Left lung (tissue), 10 donors: ENCODE measurements around the gene IP6K1. TPM values are rescaled to one million over a fixed set of nuclear protein-coding genes. Genes with fewer than 3 reads are reported as not detected.

Source experiments
- ATAC-seq: fragments of 200-7000 bp; cut with Tn5 transposase; one replicate; pipeline ENCODE4 v1.9.1; 2020; ENCODE audit warnings: moderate library complexity
- DNase-seq, 4 donors: peaks; one replicate each; pipeline ENCODE4 v3.0.0-alpha.2; 2013 to 2020
- H3K27ac ChIP-seq, 2 donors: fragments of 200-600 bp; sonication (generic) in 1 of 2; one replicate each; pipeline versions ENCODE4 v1.5.0 to v1.8.0; 2020 to 2021
- H3K27me3 ChIP-seq, 2 donors: fragments of 200-600 bp; sonication (generic) in 1 of 2; one replicate each; pipeline versions ENCODE4 v1.5.0 to v1.8.0; 2020 to 2021
- H3K36me3 ChIP-seq, 2 donors: fragments of 200-600 bp; sonication (generic) in 1 of 2; one replicate each; pipeline versions ENCODE4 v1.5.0 to v1.8.0; 2020 to 2021
- H3K4me1 ChIP-seq, 2 donors: fragments of 200-600 bp; one replicate each; pipeline ENCODE4 v1.8.0; 2021
- H3K4me3 ChIP-seq, 2 donors: fragments of 200-600 bp; sonication (generic) in 1 of 2; one replicate each; pipeline versions ENCODE4 v1.5.0 to v1.8.0; 2020 to 2021; ENCODE audit warnings: mild to moderate bottlenecking in 1 of 2
- H3K9me3 ChIP-seq, 2 donors: fragments of 200-600 bp; sonication (generic) in 1 of 2; one replicate each; pipeline versions ENCODE4 v1.5.0 to v1.8.0; 2020 to 2021
- intact Hi-C, 2 donors: fragments of 100-400 bp; cut with DNase I; formaldehyde crosslinking; loops; one replicate each; pipeline versions ENCODE4 v1.11.2 to v1.14.2; 2022
- polyA plus RNA-seq, 6 donors: library from polyadenylated mRNA; unstranded; fragments of 120-200 nt; gene quantifications; one replicate each; pipeline ENCODE4 v1.2.1, GENCODE V29; 2013; ENCODE audit not compliant: insufficient read length in 6 of 6
- total RNA-seq, 2 donors: library from RNA; stranded (reverse); fragmentation: NEBNext Ultra II Directional; extraction: Animal tissue kit (Norgen Biotek cat#: 25700); gene quantifications; one replicate each; pipeline ENCODE4 v1.2.1, GENCODE V29; 2021
- TF ChIP-seq, protein P1 (sequence below), 2 donors: fragments of 200-600 bp; sonication (generic) in 1 of 2; IDR thresholded peaks; one replicate each; pipeline versions ENCODE4 v1.5.0 to v1.8.0; 2021; ENCODE audit warnings: antibody characterized with exemption in 2 of 2
- donor health status: DM: no; HTN: yes; CAD: no.
- donor health status: DM: no; HTN: no; CAD: no.

The IP6K1 gene
- total and polyA plus RNA-seq, 8 donors = 31.8 to 51.2 (median 44.7) TPM

DNA sequence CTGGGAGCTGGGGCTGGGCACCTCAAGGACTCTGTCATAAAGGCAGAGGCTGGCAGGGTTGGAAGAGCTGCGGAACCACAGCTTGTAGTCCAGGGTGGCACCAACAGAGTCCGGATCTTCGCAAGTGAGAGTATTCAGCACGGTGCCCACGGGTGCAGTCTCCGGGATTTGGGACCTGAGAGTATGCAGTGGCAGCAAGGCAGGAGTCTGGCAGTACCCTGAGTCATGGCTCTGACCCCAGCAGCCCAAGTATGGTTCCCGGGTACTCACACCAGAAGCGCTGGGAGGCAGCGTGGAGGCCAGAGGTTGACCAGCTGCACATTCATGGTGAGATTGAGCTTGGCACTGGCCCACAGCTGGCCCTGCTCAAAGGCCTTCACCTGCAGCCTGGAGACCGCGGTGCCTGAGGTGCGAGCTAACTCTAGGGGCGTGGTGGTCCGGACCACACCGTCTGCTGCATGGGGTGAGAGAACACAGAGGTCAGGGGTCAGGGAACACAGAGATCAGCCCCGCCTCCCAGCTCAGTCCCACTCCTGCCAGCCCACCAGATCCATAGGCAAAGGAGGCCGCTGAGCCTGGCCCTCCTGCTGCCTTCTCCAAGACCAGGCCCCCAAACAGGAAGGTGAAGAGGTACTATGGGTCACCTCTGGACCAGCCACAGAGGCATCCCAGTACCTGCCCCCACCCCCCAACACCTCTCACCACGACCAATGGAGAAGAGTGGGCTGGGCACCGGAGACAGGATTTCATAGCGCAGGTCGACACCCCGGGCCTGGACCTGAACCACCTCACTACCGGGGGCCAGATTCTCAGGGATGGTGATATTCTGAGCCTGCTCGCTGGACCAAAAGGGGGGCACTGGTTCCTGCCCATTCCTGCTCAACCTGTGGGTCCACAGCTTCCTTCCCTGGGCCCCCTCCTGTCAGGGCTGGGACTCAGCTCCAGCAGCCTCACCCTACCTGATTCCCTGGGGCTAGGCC, 8.9 kb upstream of the IP6K1 start:
- intact Hi-C loops = no loop called here
- Histone ChIP-seq H3K36me3 (no peaks in the 10 kb centered on the region), H3K9me3 (no peaks in the 10 kb centered on the region), H3K4me3 (no peak overlapping the region), H3K27me3 (no peaks in the 10 kb centered on the region), H3K4me1 (no peaks in the 10 kb centered on the region), H3K27ac (no peak overlapping the region)
- DNase-seq (no peak), ATAC-seq (no peak)
- TF ChIP-seq, protein P1, sequence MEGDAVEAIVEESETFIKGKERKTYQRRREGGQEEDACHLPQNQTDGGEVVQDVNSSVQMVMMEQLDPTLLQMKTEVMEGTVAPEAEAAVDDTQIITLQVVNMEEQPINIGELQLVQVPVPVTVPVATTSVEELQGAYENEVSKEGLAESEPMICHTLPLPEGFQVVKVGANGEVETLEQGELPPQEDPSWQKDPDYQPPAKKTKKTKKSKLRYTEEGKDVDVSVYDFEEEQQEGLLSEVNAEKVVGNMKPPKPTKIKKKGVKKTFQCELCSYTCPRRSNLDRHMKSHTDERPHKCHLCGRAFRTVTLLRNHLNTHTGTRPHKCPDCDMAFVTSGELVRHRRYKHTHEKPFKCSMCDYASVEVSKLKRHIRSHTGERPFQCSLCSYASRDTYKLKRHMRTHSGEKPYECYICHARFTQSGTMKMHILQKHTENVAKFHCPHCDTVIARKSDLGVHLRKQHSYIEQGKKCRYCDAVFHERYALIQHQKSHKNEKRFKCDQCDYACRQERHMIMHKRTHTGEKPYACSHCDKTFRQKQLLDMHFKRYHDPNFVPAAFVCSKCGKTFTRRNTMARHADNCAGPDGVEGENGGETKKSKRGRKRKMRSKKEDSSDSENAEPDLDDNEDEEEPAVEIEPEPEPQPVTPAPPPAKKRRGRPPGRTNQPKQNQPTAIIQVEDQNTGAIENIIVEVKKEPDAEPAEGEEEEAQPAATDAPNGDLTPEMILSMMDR (IDR thresholded peaks at IDR 0.05) = no peak

DNA sequence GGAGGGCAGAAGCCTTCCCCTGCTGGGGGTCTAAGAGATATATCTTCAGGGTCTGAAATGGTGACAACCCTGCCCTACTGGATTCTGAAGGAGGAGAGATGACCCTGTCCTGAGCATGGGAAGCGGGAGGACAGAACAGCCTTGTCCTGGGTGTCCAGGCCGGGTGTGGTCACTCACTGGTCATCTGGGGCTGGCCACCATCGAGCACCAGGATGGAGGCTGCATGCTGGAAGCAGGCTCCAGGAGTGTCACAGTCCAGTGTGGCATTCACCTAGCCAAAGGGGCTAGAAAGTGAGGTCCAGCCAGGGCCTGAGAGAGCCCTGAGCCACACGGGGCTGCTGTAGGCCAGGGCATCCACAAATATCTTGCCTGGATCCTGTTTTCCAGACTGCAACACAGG, 8.1 kb upstream of the IP6K1 start:
- intact Hi-C loops = no loop called here
- DNase-seq (no peak), ATAC-seq (no peak)
- Histone ChIP-seq H3K4me1 (no peaks in the 10 kb centered on the region), H3K36me3 (no peaks in the 10 kb centered on the region), H3K27me3 (no peaks in the 10 kb centered on the region), H3K27ac (no peak overlapping the region), H3K4me3 (no peak overlapping the region), H3K9me3 (no peaks in the 10 kb centered on the region)
- TF ChIP-seq, protein P1 (IDR thresholded peaks at IDR 0.05) = no peak

DNA sequence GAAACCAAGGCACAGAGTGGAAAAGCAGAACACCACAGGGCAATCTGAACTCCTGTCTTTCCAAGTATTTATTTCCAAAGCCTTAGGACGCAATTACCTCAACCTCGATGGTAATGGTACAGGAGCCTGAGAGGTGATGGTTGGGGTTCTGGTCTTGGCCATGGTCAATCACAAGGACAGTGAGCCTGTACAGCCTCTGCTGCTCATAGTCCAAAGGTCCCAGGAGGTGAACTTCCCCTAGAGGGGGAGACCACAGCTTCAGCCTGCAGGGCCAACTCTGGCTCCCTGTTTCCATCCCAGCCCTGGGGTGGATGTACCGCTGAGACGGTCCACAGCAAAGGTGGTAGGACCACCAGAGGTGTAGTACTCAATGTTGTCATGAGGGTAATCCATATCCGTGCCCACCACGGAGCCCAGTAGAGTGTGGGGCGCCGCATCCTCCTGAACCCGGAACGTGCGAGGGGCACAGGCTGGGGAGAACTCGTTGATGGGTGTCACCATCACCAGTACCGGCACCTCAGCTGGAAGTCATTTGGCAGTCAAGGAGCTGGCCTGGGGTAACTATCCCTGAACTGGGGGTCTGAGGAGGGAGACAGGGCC, 7.2 kb upstream of the IP6K1 start:
- Histone ChIP-seq H3K27me3 (no peaks in the 10 kb centered on the region), H3K4me3 (no peak overlapping the region), H3K27ac (no peak overlapping the region), H3K36me3 (no peaks in the 10 kb centered on the region), H3K9me3 (no peaks in the 10 kb centered on the region), H3K4me1 (no peaks in the 10 kb centered on the region)
- intact Hi-C loops = no loop called here
- DNase-seq (no peak), ATAC-seq (no peak)
- TF ChIP-seq, protein P1 (IDR thresholded peaks at IDR 0.05) = no peak

DNA sequence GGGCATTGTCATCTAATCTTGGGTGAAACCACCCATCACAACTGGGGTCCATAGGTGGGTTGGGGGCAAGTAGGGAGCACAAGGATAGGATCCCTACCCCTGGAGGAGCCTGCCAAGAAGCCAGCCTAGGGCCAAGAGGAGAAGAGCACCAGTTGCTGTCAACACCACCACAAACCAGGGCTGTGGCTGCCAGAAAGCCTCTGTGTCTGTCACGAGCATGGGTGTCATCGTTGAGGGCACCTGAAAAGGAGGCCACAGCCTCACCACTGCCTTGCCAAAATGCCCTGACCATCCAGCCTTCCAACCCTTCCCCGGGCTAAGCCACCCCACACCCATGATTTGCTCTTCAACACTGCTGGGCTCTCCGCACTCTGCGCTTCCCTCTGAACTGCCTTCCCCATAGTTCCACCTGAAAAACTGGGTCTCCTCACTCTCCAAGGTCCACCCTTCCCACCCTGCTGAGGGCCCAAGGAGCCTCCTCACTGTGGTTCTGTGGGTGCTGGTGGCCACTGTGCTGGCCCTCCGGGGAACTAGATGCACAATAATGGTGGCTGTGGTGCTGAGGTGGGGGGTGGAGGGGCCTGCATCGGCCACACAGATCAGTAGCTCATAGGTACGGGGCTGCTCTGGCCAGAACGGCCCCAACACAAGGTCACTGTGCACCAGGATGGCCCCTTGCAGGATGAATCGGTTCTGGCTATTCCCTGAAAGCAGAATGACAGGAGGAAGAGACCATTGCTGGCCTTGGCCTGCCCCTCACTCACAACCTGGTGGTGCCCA, 6.2 kb upstream of the IP6K1 start:
- no peak overlapping the region for H3K4me3 ChIP-seq
- DNase-seq (no peak), ATAC-seq (no peak)
- TF ChIP-seq, protein P1 (IDR thresholded peaks at IDR 0.05) = no peak
- intact Hi-C loops = no loop called here
- H3K27me3 ChIP-seq = no peaks in the 10 kb centered on the region
- H3K4me1 ChIP-seq = no peaks in the 10 kb centered on the region
- no peaks in the 10 kb centered on the region for H3K9me3 ChIP-seq
- H3K27ac ChIP-seq = no peak overlapping the region
- no peaks in the 10 kb centered on the region for H3K36me3 ChIP-seq

DNA sequence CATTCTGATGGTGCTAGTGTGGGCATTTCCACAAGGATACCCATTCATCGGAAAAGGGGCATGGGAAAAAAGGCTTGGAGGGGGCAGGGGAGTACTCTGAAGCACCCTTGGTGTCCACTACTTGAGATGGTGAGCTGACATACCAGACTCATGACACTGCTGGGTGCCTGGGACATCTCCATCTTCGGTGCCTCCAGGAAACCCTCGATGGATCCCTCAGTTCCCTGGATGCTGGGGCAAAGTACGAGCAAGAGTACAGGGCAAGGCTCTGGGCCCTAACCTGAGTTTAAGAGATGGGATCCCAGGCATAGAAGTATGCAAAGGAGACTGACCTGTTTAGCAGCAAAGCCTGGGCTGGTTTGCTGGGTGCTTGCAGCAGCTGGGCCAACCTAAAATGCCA, 5.2 kb upstream of the IP6K1 start:
- no peak for DNase-seq
- TF ChIP-seq, protein P1 (IDR thresholded peaks at IDR 0.05) = no peak
- H3K27ac ChIP-seq = no peak overlapping the region
- intact Hi-C loops = no loop called here
- no peak for ATAC-seq
- H3K27me3 ChIP-seq = no peaks in the 10 kb centered on the region
- no peak overlapping the region for H3K4me3 ChIP-seq
- H3K4me1 ChIP-seq = peaks cover 0 to 9% of the 10 kb centered on the region in 2 donors
- no peaks in the 10 kb centered on the region for H3K36me3 ChIP-seq
- H3K9me3 ChIP-seq = no peaks in the 10 kb centered on the region
